Smooth muscle cell of the brain vasculature (primary cell): ENCODE data around the gene PTGFRN.

Experiments
- DNase-seq: peaks from one replicate; pipeline ENCODE4 v3.0.0-alpha.2; 2012; ENCODE audit warnings: low read depth, low spot score

Gene PTGFRN

DNA sequence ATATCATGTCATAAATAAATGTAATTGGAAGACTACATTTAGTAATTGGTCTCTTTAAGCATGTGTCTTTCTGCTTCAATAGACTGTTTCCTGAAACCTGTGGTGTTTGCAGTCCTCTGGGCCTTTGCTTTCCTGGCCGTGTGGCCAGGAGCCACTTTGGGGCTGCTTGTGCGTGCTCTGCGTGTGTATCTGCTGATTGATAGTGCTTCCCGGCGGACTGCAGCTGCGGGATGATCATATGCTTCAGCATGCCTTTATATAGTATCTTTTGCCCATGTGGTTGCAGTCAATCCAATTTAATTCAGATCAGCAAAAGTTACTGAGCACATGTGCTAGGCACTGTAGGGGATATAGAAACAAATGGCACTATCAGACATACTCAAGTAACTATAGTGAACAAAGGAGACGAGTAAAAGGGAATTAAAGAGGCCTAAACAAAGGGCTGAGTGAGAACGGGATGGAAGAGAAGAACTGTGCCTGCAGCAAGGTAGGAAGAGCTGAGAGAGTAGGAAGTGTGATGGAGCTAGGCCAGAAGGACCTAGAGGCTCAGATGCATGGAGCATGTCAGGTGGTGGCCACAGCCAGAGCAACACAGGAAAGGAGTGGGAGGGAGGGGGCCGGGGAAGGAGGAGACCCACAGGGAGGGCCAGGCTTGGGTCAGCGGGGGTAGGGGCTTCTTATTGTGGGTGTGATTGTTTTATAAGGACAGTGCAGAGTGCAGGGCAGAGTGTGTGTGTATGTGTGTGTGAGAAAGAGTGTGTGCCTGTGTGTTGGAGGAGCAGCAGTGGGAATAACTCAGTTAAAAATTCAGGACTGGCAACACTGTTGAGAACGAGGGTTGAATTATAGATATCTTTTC lies 123.2 kb downstream of the PTGFRN start:
- DNase-seq = no peak

DNA sequence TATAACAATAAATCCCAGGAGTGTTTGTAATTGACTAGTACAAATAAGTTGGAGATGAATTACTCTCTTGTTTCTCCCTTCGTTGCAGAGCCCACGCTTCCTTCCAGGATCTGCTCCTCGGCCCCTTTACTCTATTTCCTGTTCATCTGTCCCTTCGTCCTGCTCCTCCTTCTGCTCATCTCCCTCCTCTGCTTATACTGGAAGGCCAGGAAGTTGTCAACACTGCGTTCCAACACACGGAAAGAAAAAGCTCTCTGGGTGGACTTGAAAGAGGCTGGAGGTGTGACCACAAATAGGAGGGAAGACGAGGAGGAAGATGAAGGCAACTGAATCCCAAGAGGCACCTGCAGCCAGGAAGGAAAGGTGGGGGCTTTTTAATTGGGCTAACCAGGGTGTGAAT lies 124.1 kb downstream of the PTGFRN start:
- no peak for DNase-seq

GRCh38 chr1:117034791-117035290 lies 125.1 kb downstream of the PTGFRN start:
- DNase-seq = no peak

DNA sequence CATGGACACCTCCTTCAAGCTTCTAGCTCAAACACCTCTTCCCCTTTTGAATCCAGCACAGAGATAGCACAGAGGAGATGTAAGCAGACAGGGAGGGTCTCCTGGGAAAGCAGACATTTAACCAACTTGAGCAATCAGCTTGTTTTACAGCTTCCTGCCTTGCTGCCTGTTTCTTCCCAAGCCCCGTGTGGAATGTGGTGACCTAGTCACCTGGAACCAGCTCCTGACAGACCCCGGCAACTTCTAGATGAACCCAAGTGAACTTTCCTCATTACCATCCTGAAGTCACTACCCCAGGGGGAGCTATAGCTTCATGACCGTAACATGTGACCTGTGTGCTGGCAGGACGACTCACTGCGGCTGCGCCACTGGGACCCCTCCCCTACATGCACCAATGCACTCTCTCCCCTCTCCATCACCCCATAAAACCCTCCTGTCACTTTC lies 126.3 kb downstream of the PTGFRN start:
- no peak for DNase-seq

- no peak for DNase-seq
Observed at GRCh38 chr1:117037802-117038201, 128.1 kb downstream of the PTGFRN start.

GRCh38 chr1:117038236-117038635 lies 128.5 kb downstream of the PTGFRN start:
- DNase-seq = no peak
